Stomach (tissue), 9 donors: ENCODE measurements around the gene COL16A1. TPM values are rescaled to one million over a fixed set of nuclear protein-coding genes. Genes with fewer than 3 reads are reported as not detected.
"Not testable (repeated sequence)": the region's sequence is repeated elsewhere in the genome, so short reads cannot be mapped to it uniquely, and the experiment has no call there.

Source experiments
- DNase-seq, 2 donors: peaks; one replicate each; pipeline versions ENCODE4 v3.0.0 to v3.0.0-alpha.2; 2013 to 2019
- H3K27ac ChIP-seq, 5 donors: fragments of 200-600 bp in 4 of 5; sonication (generic) in 4 of 5; one replicate each; pipeline ENCODE4 v1.5.1; 2013 to 2019; ENCODE audit warnings: mild to moderate bottlenecking in 1 of 5, moderate library complexity in 1 of 5
- H3K27me3 ChIP-seq, 3 donors: fragments of 200-600 bp; sonication (generic); one replicate each; pipeline ENCODE4 v1.5.1; 2017 to 2019; ENCODE audit warnings: mixed run types in 1 of 3
- H3K36me3 ChIP-seq, 4 donors: fragments of 200-600 bp; sonication (generic); 1 replicate in 3 of 4; 2 replicates in 1 of 4; pipeline ENCODE4 v1.5.1; 2016 to 2019
- H3K4me1 ChIP-seq, 4 donors: fragments of 200-600 bp; sonication (generic); one replicate each; pipeline ENCODE4 v1.5.1; 2016 to 2019
- H3K4me3 ChIP-seq, 4 donors: fragments of 200-600 bp; sonication (generic) in 3 of 4; one replicate each; pipeline ENCODE4 v1.5.1; 2016 to 2019; ENCODE audit warnings: mild to moderate bottlenecking in 1 of 4
- H3K9me3 ChIP-seq, 4 donors: fragments of 200-600 bp; sonication (generic); one replicate each; pipeline ENCODE4 v1.5.1; 2016 to 2019
- CTCF ChIP-seq, 7 experiments: fragments of 450-650 bp in 4 of 7; fragments of 200-600 bp in 3 of 7; sonication (generic) in 3 of 7; IDR thresholded peaks; one replicate each; pipeline ENCODE4 v1.5.1; 2016 to 2019; ENCODE audit warnings: antibody characterized with exemption in 7 of 7, control low read depth in 2 of 7, mild to moderate bottlenecking in 1 of 7
- EP300 ChIP-seq: sonication (generic); formaldehyde crosslinking; IDR thresholded peaks from one replicate; pipeline ENCODE4 v1.6.1; 2017; ENCODE audit warnings: antibody characterized with exemption
- POLR2A ChIP-seq, 4 donors: fragments of 450-650 bp; IDR thresholded peaks; one replicate each; pipeline ENCODE4 v1.6.1; 2016; ENCODE audit warnings: antibody characterized with exemption in 4 of 4, control low read depth in 2 of 4, mild to moderate bottlenecking in 1 of 4, moderate library complexity in 1 of 4
- POLR2AphosphoS5 ChIP-seq, 3 donors: sonication (generic); formaldehyde crosslinking; IDR thresholded peaks; one replicate each; pipeline ENCODE4 v1.6.1; 2016; ENCODE audit warnings: antibody characterized with exemption in 3 of 3
- WGBS, 5 donors: extraction: QIAGEN DNeasy Blood & Tissue Kit in 3 of 5; methylation state at CpG; one replicate each; pipeline versions ENCODE4 v1.1.5 to v1.1.7; 2013 to 2018; 5-methylcytosine and 5-hydroxymethylcytosine counted together
- intact Hi-C: fragments of 100-400 bp; cut with DNase I; formaldehyde crosslinking; loops from one replicate; pipeline ENCODE4 v1.15.1; 2023; ENCODE audit warnings: low total_unique reads
- polyA plus RNA-seq, 3 donors: library from polyadenylated mRNA; stranded (reverse); fragments of 200-250 nt; gene quantifications; one replicate each; pipeline ENCODE4 v1.2.3, GENCODE V29; 2013
- total RNA-seq, 5 donors: library from RNA; depleted of rRNA; stranded (reverse); fragments of >200 nt; gene quantifications; one replicate each; pipeline versions ENCODE4 v1.1.0 to v1.2.3, GENCODE V29; 2014 to 2016
- donor health status: healthy with polysubstance abuse.
- donor health status: Bipolar disorder and iron deficiency.
- donor health status: healthy.

The COL16A1 gene
- total and polyA plus RNA-seq, 8 donors = 19.8 to 127 (median 74.1) TPM

GRCh38 chr1:31707711-31708110, 3.9 kb upstream of the COL16A1 start:
- intact Hi-C loops = loop anchor here (5.0 kb wide), 1 partner anchor 35 kb away; no protein-coding TSS in a partner anchor
- H3K36me3 ChIP-seq = no peaks in the 10 kb centered on the region
- WGBS, 5 donors = 38 to 57% (median 41%) methylated on average over 5 of the region's 5 CpGs
- H3K9me3 ChIP-seq = no peaks in the 10 kb centered on the region
- DNase-seq = no peak
- H3K27me3 ChIP-seq = peaks cover 0 to 16% (median 7%) of the 10 kb centered on the region in 3 donors
- H3K4me3 ChIP-seq = no peak overlapping the region
- peaks cover 35 to 67% (median 52%) of the 10 kb centered on the region in 4 donors for H3K4me1 ChIP-seq
- TF ChIP-seq POLR2AphosphoS5 (IDR thresholded peaks at IDR 0.05) (no peak), EP300 (no peak), POLR2A (IDR thresholded peaks at IDR 0.05) (no peak), CTCF (IDR thresholded peaks at IDR 0.05) (no peak)
- no peak overlapping the region for H3K27ac ChIP-seq

GRCh38 chr1:31707059-31707600, 3.3 kb upstream of the COL16A1 start:
- Histone ChIP-seq H3K4me1 (peaks cover 35 to 67% (median 52%) of the 10 kb centered on the region in 4 donors), H3K27me3 (peaks cover 0 to 16% (median 7%) of the 10 kb centered on the region in 3 donors)
- not testable (repeated sequence) for H3K4me3 ChIP-seq, H3K36me3 ChIP-seq, H3K9me3 ChIP-seq, DNase-seq, H3K27ac ChIP-seq
- 85 to 93% (median 89%) methylated on average over 4 of the region's 4 CpGs for WGBS, 5 donors
- intact Hi-C loops = loop anchor here (5.0 kb wide), 1 partner anchor 35 kb away; no protein-coding TSS in a partner anchor

DNA sequence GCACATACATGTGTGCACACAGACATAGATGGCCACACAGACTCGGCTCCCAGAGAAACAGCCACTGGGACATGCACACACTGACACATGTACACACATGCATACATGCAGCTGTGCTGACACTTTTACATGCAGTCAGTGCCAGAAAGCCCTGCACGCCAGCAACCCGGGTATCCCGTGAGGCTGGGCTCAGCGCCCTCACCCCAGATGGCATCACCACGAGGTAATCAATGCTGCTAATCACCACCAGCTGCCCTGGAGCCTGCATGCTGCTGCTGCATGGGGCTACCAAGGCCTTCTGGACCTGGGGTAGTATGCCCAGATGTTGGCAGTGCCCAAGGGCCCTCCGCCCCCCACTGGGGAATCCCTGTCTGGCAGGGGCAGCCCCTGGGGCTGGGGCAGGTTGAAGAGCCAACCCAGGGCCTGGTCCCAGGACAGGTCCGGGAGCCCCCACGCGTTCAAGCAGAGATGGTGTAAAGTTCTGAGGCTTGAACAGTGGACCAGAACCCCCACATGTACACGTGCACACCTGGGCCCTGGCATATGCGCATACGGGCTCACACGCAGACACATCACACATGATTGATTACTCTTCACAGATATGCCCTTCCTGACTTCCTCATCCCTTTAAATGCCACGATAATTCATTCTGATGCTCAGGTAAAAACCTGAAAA, 2.7 kb upstream of the COL16A1 start:
- no peaks in the 10 kb centered on the region for H3K9me3 ChIP-seq
- no peak overlapping the region for H3K27ac ChIP-seq
- TF ChIP-seq POLR2A (IDR thresholded peaks at IDR 0.05) (no peak), CTCF (IDR thresholded peaks at IDR 0.05) (no peak), POLR2AphosphoS5 (IDR thresholded peaks at IDR 0.05) (no peak), EP300 (no peak)
- no peaks in the 10 kb centered on the region for H3K36me3 ChIP-seq
- H3K27me3 ChIP-seq = peaks cover 0 to 16% (median 7%) of the 10 kb centered on the region in 3 donors
- DNase-seq = peak in 1 of 2 donors; percentile 36
- intact Hi-C loops = loop anchor here (5.0 kb wide), 1 partner anchor 34 kb away; no protein-coding TSS in a partner anchor
- H3K4me1 ChIP-seq = peaks cover 37 to 67% (median 52%) of the 10 kb centered on the region in 4 donors
- H3K4me3 ChIP-seq = no peak overlapping the region
- 67 to 86% (median 76%) methylated on average over 7 to 15 of the region's 15 CpGs for WGBS, 5 donors

- peak overlapping the region; percentile 78 to 93 (median 85) for H3K27ac ChIP-seq
- DNase-seq = peak; percentile 60 to 90
- peaks cover 50 to 70% (median 59%) of the 10 kb centered on the region in 4 donors for H3K4me1 ChIP-seq
- TF ChIP-seq POLR2A (IDR thresholded peaks at IDR 0.05) = no peak
- TF ChIP-seq EP300 = no peak
- TF ChIP-seq CTCF (IDR thresholded peaks at IDR 0.05) = peak in 2 of 7 experiments; percentile 21 to 32
- no peak for TF ChIP-seq POLR2AphosphoS5 (IDR thresholded peaks at IDR 0.05)
- H3K9me3 ChIP-seq = no peaks in the 10 kb centered on the region
- peaks cover 0 to 16% (median 7%) of the 10 kb centered on the region in 3 donors for H3K27me3 ChIP-seq
- 24 to 33% (median 25%) methylated on average over 15 to 23 of the region's 23 CpGs for WGBS, 5 donors
- no peaks in the 10 kb centered on the region for H3K36me3 ChIP-seq
- intact Hi-C loops = loop anchor here (5.0 kb wide), 1 partner anchor 33 kb away; no protein-coding TSS in a partner anchor
- peak overlapping the region; percentile 0 to 51 (median 48) for H3K4me3 ChIP-seq
Measured at GRCh38 chr1:31705080-31705866, 1.5 kb upstream of the COL16A1 start.
